BJ (cell line): Measurements from ENCODE around the gene TARBP1. TPM values are rescaled to one million over a fixed set of nuclear protein-coding genes. Genes with fewer than 3 reads are reported as not detected.

Experiments used
- CTCF ChIA-PET: fragments of 350-600 bp; formaldehyde crosslinking; extraction: SDS; loops from one replicate; lab custom pipeline; 2021; ENCODE audit warnings: antibody characterized with exemption, inconsistent platforms; lab: Yijun Ruan, JAX
- POLR2A ChIA-PET: fragments of 300-600 bp; sonication (Branson Sonifier 250); formaldehyde crosslinking; extraction: SDS; loops from one replicate; lab custom pipeline; 2021; ENCODE audit warnings: antibody characterized with exemption; lab: Charles Lee
- DNase-seq: peaks from one replicate; pipeline ENCODE4 v3.0.0-alpha.2; 2011; ENCODE audit warnings: low read depth
- H3K27me3 ChIP-seq: 2 replicates; pipeline ENCODE4 v1.6.0; 2011; ENCODE audit warnings: low read length; ENCODE audit not compliant: control insufficient read depth, insufficient read depth
- H3K36me3 ChIP-seq: 2 replicates; pipeline ENCODE4 v1.5.1; 2011; ENCODE audit warnings: low read length; ENCODE audit not compliant: control insufficient read depth, insufficient read depth
- H3K4me3 ChIP-seq: 2 replicates; pipeline ENCODE4 v1.5.1; 2011; ENCODE audit warnings: low read depth, mild to moderate bottlenecking, control low read depth, low read length
- CTCF ChIP-seq: IDR thresholded peaks from 2 replicates; pipeline ENCODE4 v1.5.1; 2011; ENCODE audit warnings: low read depth, mild to moderate bottlenecking, control low read depth, inconsistent platforms, low read length, moderate library complexity; ENCODE audit not compliant: insufficient read depth
- polyA plus RNA-seq: library from polyadenylated mRNA; depleted of rRNA; stranded (reverse); fragments of >200 nt; gene quantifications from 2 replicates; pipeline ENCODE4 v1.2.3, GENCODE V29; 2011; rRNA removed

The TARBP1 gene
- polyA plus RNA-seq, 1 experiment: 7.4 TPM

- no peak overlapping the region for H3K4me3 ChIP-seq
- peaks cover 3% of the 10 kb centered on the region; the same call in 1 of the 2 replicates for H3K27me3 ChIP-seq
Observed at GRCh38 chr1:234355782-234356510, 123.0 kb downstream of the TARBP1 start.

GRCh38 chr1:234348964-234349363, 130.0 kb downstream of the TARBP1 start:
- no peak for DNase-seq
- Histone ChIP-seq H3K36me3 (no peaks in the 10 kb centered on the region), H3K27me3 (peaks cover 3% of the 10 kb centered on the region; the same call in 1 of the 2 replicates), H3K4me3 (no peak overlapping the region)
- POLR2A ChIA-PET: no interaction called here
- CTCF ChIA-PET: interaction anchor here (0.7 to 1.3 kb wide), 2 partner anchors 7 to 9 kb away, joined by 3 read pairs; no protein-coding TSS in a partner anchor
- TF ChIP-seq CTCF: no peak

More at GRCh38 chr1:234355782-234356510, 123.0 kb downstream of the TARBP1 start:
- ChIA-PET POLR2A (no interaction called here), CTCF (no interaction called here)
- H3K36me3 ChIP-seq: no peaks in the 10 kb centered on the region
- TF ChIP-seq CTCF: no peak
- DNase-seq: no peak

GRCh38 chr1:234345237-234345636, 133.7 kb downstream of the TARBP1 start:
- H3K27me3 ChIP-seq: peaks cover 1% of the 10 kb centered on the region; the same call in 1 of the 2 replicates
- DNase-seq: no peak
- ChIA-PET POLR2A (no interaction called here), CTCF (no interaction called here)
- H3K36me3 ChIP-seq: no peaks in the 10 kb centered on the region
- no peak for TF ChIP-seq CTCF
- H3K4me3 ChIP-seq: no peak overlapping the region

- POLR2A ChIA-PET: no interaction called here
- DNase-seq: no peak
- H3K4me3 ChIP-seq: no peak overlapping the region
- no peak for TF ChIP-seq CTCF
- CTCF ChIA-PET: interaction anchor here (0.6 to 2.4 kb wide), 4 partner anchors 9 to 31 kb away, joined by 3 to 8 read pairs (median 4); partner anchors contain the start of gene COA6
- H3K36me3 ChIP-seq: no peaks in the 10 kb centered on the region
- no peaks in the 10 kb centered on the region for H3K27me3 ChIP-seq
Observed at GRCh38 chr1:234342774-234343173, 136.2 kb downstream of the TARBP1 start.

Other genes starting within 250 kb of the TARBP1 start
- gene COA6, start 105.7 kb downstream of the TARBP1 start, polyA plus RNA-seq: 11.7 and 15.9 TPM in 2 replicates
- gene IRF2BP2, start 131.0 kb upstream of the TARBP1 start, polyA plus RNA-seq: 12.5 and 20.7 TPM in 2 replicates